Mesenchymal stem cell (in vitro differentiated cells and primary cell): ENCODE measurements around the gene MATN3.

Source experiments
- DNase-seq: peaks from one replicate; pipeline ENCODE4 v3.0.0-alpha.2; 2013
- H2AFZ ChIP-seq: one replicate; pipeline ENCODE4 v1.6.1; 2013; ENCODE audit warnings: low read depth, mild to moderate bottlenecking, control low read depth, inconsistent platforms, low read length, moderate library complexity
- H2AK5ac ChIP-seq: 2 replicates; pipeline ENCODE4 v1.6.1; 2013; ENCODE audit warnings: low read length, moderate library complexity, mild to moderate bottlenecking, inconsistent platforms; ENCODE audit not compliant: severe bottlenecking
- H2BK120ac ChIP-seq: one replicate; pipeline ENCODE4 v1.6.1; 2013; ENCODE audit warnings: low read depth, mild to moderate bottlenecking, inconsistent platforms, low read length, moderate library complexity
- H2BK12ac ChIP-seq, 2 experiments: one replicate each; pipeline ENCODE4 v1.6.1; 2013; ENCODE audit warnings: inconsistent platforms in 2 of 2, low read length in 2 of 2, mild to moderate bottlenecking in 2 of 2, moderate library complexity in 2 of 2, control low read depth in 1 of 2
- H2BK15ac ChIP-seq: one replicate; pipeline ENCODE4 v1.6.1; 2013; ENCODE audit warnings: mild to moderate bottlenecking, low read depth, inconsistent platforms; ENCODE audit not compliant: poor library complexity, severe bottlenecking
- H2BK5ac ChIP-seq: 2 replicates; pipeline ENCODE4 v1.6.1; 2013; ENCODE audit warnings: low read depth, mild to moderate bottlenecking, low read length, control low read depth, inconsistent platforms; ENCODE audit not compliant: poor library complexity, severe bottlenecking
- H3K14ac ChIP-seq, 2 experiments: one replicate each; pipeline ENCODE4 v1.6.1; 2013; ENCODE audit warnings: inconsistent platforms in 2 of 2, low read length in 2 of 2, control low read depth in 1 of 2, mild to moderate bottlenecking in 1 of 2, moderate library complexity in 1 of 2
- H3K18ac ChIP-seq, 2 experiments: one replicate each; pipeline ENCODE4 v1.6.1; 2013; ENCODE audit warnings: inconsistent platforms in 2 of 2, low read length in 2 of 2, control low read depth in 1 of 2, low read depth in 1 of 2, mild to moderate bottlenecking in 1 of 2
- H3K23ac ChIP-seq, 2 experiments: one replicate each; pipeline ENCODE4 v1.6.1; 2013; ENCODE audit warnings: inconsistent platforms in 2 of 2, low read length in 2 of 2, mild to moderate bottlenecking in 2 of 2, moderate library complexity in 2 of 2, control low read depth in 1 of 2
- H3K27ac ChIP-seq: 2 replicates; pipeline ENCODE4 v1.5.1; 2013; ENCODE audit warnings: mild to moderate bottlenecking, moderate library complexity, low read length, control low read depth, inconsistent platforms; ENCODE audit not compliant: poor library complexity, severe bottlenecking
- H3K27me3 ChIP-seq, 2 experiments: 2 replicates each; pipeline versions ENCODE4 v1.6.1 to v1.7.0; 2013; ENCODE audit warnings: low read length in 2 of 2, mild to moderate bottlenecking in 2 of 2, moderate library complexity in 2 of 2, control low read depth in 1 of 2, inconsistent platforms in 1 of 2; ENCODE audit not compliant: control insufficient read depth in 1 of 2, insufficient read depth in 1 of 2
- H3K36me3 ChIP-seq, 2 experiments: 2 replicates each; pipeline versions ENCODE4 v1.6.1 to v1.7.0; 2013; ENCODE audit warnings: low read length in 2 of 2, control low read depth in 1 of 2, inconsistent platforms in 1 of 2, low read depth in 1 of 2, mild to moderate bottlenecking in 1 of 2; ENCODE audit not compliant: insufficient read depth in 2 of 2, control insufficient read depth in 1 of 2
- H3K4ac ChIP-seq, 2 experiments: one replicate each; pipeline ENCODE4 v1.6.1; 2013; ENCODE audit warnings: inconsistent platforms in 2 of 2, low read length in 2 of 2, mild to moderate bottlenecking in 2 of 2, moderate library complexity in 2 of 2, control low read depth in 1 of 2, low read depth in 1 of 2
- H3K4me1 ChIP-seq: 2 replicates; pipeline ENCODE4 v1.6.1; 2013; ENCODE audit warnings: low read depth, low read length, control low read depth; ENCODE audit not compliant: control insufficient read depth, insufficient read depth
- H3K4me2 ChIP-seq: 2 replicates; pipeline ENCODE4 v1.6.1; 2013; ENCODE audit warnings: low read length, mild to moderate bottlenecking, inconsistent platforms; ENCODE audit not compliant: poor library complexity, severe bottlenecking
- H3K4me3 ChIP-seq, 2 experiments: 2 replicates each; pipeline versions ENCODE4 v1.5.1 to v1.7.0; 2013; ENCODE audit warnings: low read length in 2 of 2, mild to moderate bottlenecking in 2 of 2, control low read depth in 1 of 2, low read depth in 1 of 2; ENCODE audit not compliant: insufficient read depth in 1 of 2
- H3K79me1 ChIP-seq: replicated peaks from 2 replicates; pipeline ENCODE4 v1.6.1; 2013; ENCODE audit warnings: mild to moderate bottlenecking, control low read depth, low read length, inconsistent platforms; ENCODE audit not compliant: poor library complexity, severe bottlenecking
- H3K9ac ChIP-seq: 2 replicates; pipeline ENCODE4 v1.7.0; 2013; ENCODE audit warnings: mild to moderate bottlenecking, low read length, moderate library complexity
- H3K9me3 ChIP-seq: 2 replicates; pipeline ENCODE4 v1.7.0; 2013; ENCODE audit warnings: mild to moderate bottlenecking, low read length; ENCODE audit not compliant: control insufficient read depth
- H4K8ac ChIP-seq: one replicate; pipeline ENCODE4 v1.6.1; 2013; ENCODE audit warnings: inconsistent platforms, mild to moderate bottlenecking, low read length, moderate library complexity
- H4K91ac ChIP-seq: one replicate; pipeline ENCODE4 v1.6.1; 2013; ENCODE audit warnings: mild to moderate bottlenecking, low read length, inconsistent platforms
- WGBS: methylation state at CpG from one replicate; pipeline ENCODE4 v1.1.7; 2013; ENCODE audit warnings: mixed read lengths; 5-methylcytosine and 5-hydroxymethylcytosine counted together

MATN3 gene

GRCh38 chr2:19989667-19990415 lies 22.6 kb downstream of the MATN3 start, which contains the start of gene WDR35:
TSS of gene WDR35 (minus strand) at chr2:19990105. CDS start at chr2:19990015, 90 bp downstream.
- Histone ChIP-seq H3K27ac (peak within 1 kb of the TSS; percentile 41), H4K8ac (peak within 1 kb of the TSS; percentile 100), H4K91ac (peak within 1 kb of the TSS; percentile 99), H2AK5ac (no peak within 1 kb of the TSS), H3K79me1 (peaks cover 24% of the 10 kb centered on the region), H3K27me3 (no peaks in the 10 kb centered on the region), H3K4me1 (peaks cover 2% of the 10 kb centered on the region), H3K4me2 (peak within 1 kb of the TSS; percentile 76), H2BK5ac (no peak within 1 kb of the TSS), H3K4ac (peak within 1 kb of the TSS in 1 of 2 experiments; percentile 98), H3K14ac (peak within 1 kb of the TSS in 1 of 2 experiments; percentile 94), H3K18ac (peak within 1 kb of the TSS; percentile 79 to 89), H3K9me3 (no peaks in the 10 kb centered on the region), H3K23ac (no peak within 1 kb of the TSS), H3K36me3 (peaks cover 5 to 11% of the 10 kb centered on the region in 2 experiments), H2BK120ac (peak within 1 kb of the TSS; percentile 61), H2BK15ac (peak within 1 kb of the TSS; percentile 97), H2BK12ac (peak within 1 kb of the TSS in 1 of 2 experiments; percentile 90), H3K4me3 (peak within 1 kb of the TSS; percentile 89 to 94), H2AFZ (peak within 1 kb of the TSS; percentile 99), H3K9ac (peak within 1 kb of the TSS; percentile 94)
- peak; percentile 87 for DNase-seq
- under 1% methylated on average over 70 of the region's 70 CpGs for WGBS

- no peak overlapping the region for H4K8ac ChIP-seq
- H3K4me3 ChIP-seq: peak overlapping the region; percentile 89 to 94
- H3K14ac ChIP-seq: no peak overlapping the region
- peaks cover 25% of the 10 kb centered on the region for H3K79me1 ChIP-seq
- peak overlapping the region; percentile 94 for H3K9ac ChIP-seq
- H2AK5ac ChIP-seq: no peak overlapping the region
- H3K18ac ChIP-seq: no peak overlapping the region
- H3K4me2 ChIP-seq: peak overlapping the region; percentile 76
- 0% methylated on average over 4 of the region's 8 CpGs for WGBS
- H3K27ac ChIP-seq: no peak overlapping the region
- no peak overlapping the region for H2BK15ac ChIP-seq
- H2BK5ac ChIP-seq: no peak overlapping the region
- no peak overlapping the region for H2BK120ac ChIP-seq
- H2AFZ ChIP-seq: peak overlapping the region; percentile 92
- no peak overlapping the region for H2BK12ac ChIP-seq
- H3K23ac ChIP-seq: no peak overlapping the region
- peaks cover 5 to 17% of the 10 kb centered on the region in 2 experiments for H3K36me3 ChIP-seq
- H3K4me1 ChIP-seq: peaks cover 2% of the 10 kb centered on the region
- no peak overlapping the region for H3K4ac ChIP-seq
- H4K91ac ChIP-seq: no peak overlapping the region
- no peak for DNase-seq
- H3K27me3 ChIP-seq: no peaks in the 10 kb centered on the region
- no peaks in the 10 kb centered on the region for H3K9me3 ChIP-seq
These were observed 23.2 kb downstream of the MATN3 start for GRCh38 chr2:19989342-19989666.

GRCh38 chr2:19988600-19988999 lies 23.9 kb downstream of the MATN3 start:
- no peak overlapping the region for H3K18ac ChIP-seq
- no peaks in the 10 kb centered on the region for H3K9me3 ChIP-seq
- H2AFZ ChIP-seq: no peak overlapping the region
- H3K4ac ChIP-seq: no peak overlapping the region
- H4K8ac ChIP-seq: no peak overlapping the region
- H2BK15ac ChIP-seq: no peak overlapping the region
- WGBS: 46% methylated on average over 1 of the region's 2 CpGs
- H3K27ac ChIP-seq: no peak overlapping the region
- H3K27me3 ChIP-seq: no peaks in the 10 kb centered on the region
- DNase-seq: peak; percentile 20
- no peak overlapping the region for H3K14ac ChIP-seq
- H2BK5ac ChIP-seq: no peak overlapping the region
- H3K4me1 ChIP-seq: peaks cover 2% of the 10 kb centered on the region
- no peak overlapping the region for H2BK12ac ChIP-seq
- no peak overlapping the region for H3K4me2 ChIP-seq
- peaks cover 5 to 21% of the 10 kb centered on the region in 2 experiments for H3K36me3 ChIP-seq
- H3K9ac ChIP-seq: peak overlapping the region; percentile 94
- no peak overlapping the region for H2BK120ac ChIP-seq
- H3K23ac ChIP-seq: no peak overlapping the region
- no peak overlapping the region for H4K91ac ChIP-seq
- H3K79me1 ChIP-seq: peaks cover 25% of the 10 kb centered on the region
- peak overlapping the region in 1 of 2 experiments; percentile 94 for H3K4me3 ChIP-seq
- no peak overlapping the region for H2AK5ac ChIP-seq

GRCh38 chr2:19987936-19988335 lies 24.5 kb downstream of the MATN3 start:
- Histone ChIP-seq H2BK15ac (no peak overlapping the region), H3K36me3 (peaks cover 5 to 21% of the 10 kb centered on the region in 2 experiments), H3K27ac (no peak overlapping the region), H2BK5ac (no peak overlapping the region), H3K23ac (no peak overlapping the region), H3K18ac (no peak overlapping the region), H2BK120ac (no peak overlapping the region), H3K4me1 (peaks cover 2% of the 10 kb centered on the region), H2AFZ (no peak overlapping the region), H3K14ac (no peak overlapping the region), H3K4me2 (no peak overlapping the region), H4K8ac (no peak overlapping the region), H3K27me3 (no peaks in the 10 kb centered on the region), H3K4me3 (no peak overlapping the region), H3K4ac (no peak overlapping the region), H2BK12ac (no peak overlapping the region), H2AK5ac (no peak overlapping the region), H3K9ac (peak overlapping the region; percentile 94), H3K79me1 (peaks cover 28% of the 10 kb centered on the region), H4K91ac (no peak overlapping the region), H3K9me3 (no peaks in the 10 kb centered on the region)
- DNase-seq: no peak
- WGBS: 100% methylated on average over 2 of the region's 5 CpGs
